ENCODE results near the gene ABCA9.

Gene ABCA9

GRCh38 chr17:69098625-69099024 lies 37.9 kb upstream of the ABCA9 start:
- Histone ChIP-seq H3K79me1 (ENCODE audit: low read depth, low read length) (no peaks in the 10 kb centered on the region), H3K4ac (ENCODE audit: low read length) (no peak overlapping the region), H3K27me3 (ENCODE audit: control insufficient read depth in 3 of 3, insufficient read depth in 3 of 3, low read depth in 1 of 3, low read length in 3 of 3) (no peaks in the 10 kb centered on the region), H2AFZ (ENCODE audit: low read length) (no peak overlapping the region), H3K9me3 (replicated peaks in 1 of 2; ENCODE audit: control insufficient read depth in 2 of 2, insufficient read depth in 1 of 2, low read depth in 1 of 2, low read length in 2 of 2) (peaks cover 0 to 2% of the 10 kb centered on the region in 2 donors), H2AK5ac (ENCODE audit: low read depth, low read length) (no peak overlapping the region), H3K4me2 (ENCODE audit: insufficient read depth, low read length, poor library complexity, severe bottlenecking) (no peak overlapping the region), H3K27ac (replicated peaks; ENCODE audit: low read length) (no peak overlapping the region), H2BK15ac (ENCODE audit: low read length) (no peak overlapping the region), H4K91ac (ENCODE audit: low read depth, low read length, poor library complexity) (no peak overlapping the region), H3K23ac (ENCODE audit: low read depth, low read length, poor library complexity) (no peak overlapping the region), H4K8ac (ENCODE audit: low read depth, low read length) (no peak overlapping the region), H3K14ac (ENCODE audit: low read length) (no peak overlapping the region), H3K36me3 (replicated peaks in 1 of 2; ENCODE audit: control insufficient read depth in 2 of 2, insufficient read depth in 2 of 2, low read length in 2 of 2) (no peaks in the 10 kb centered on the region), H3K9ac (ENCODE audit: low read depth, low read length, poor library complexity) (no peak overlapping the region), H3K4me3 (ENCODE audit: low read length in 2 of 2) (no peak overlapping the region), H2BK12ac (ENCODE audit: low read length) (no peak overlapping the region), H3K4me1 (ENCODE audit: control insufficient read depth in 2 of 2, insufficient read depth in 1 of 2, low read depth in 1 of 2, low read length in 2 of 2) (no peaks in the 10 kb centered on the region), H3K18ac (ENCODE audit: low read length) (no peak overlapping the region), H2BK5ac (ENCODE audit: low read length) (no peak overlapping the region), H2BK120ac (ENCODE audit: low read depth, low read length) (no peak overlapping the region)
- DNase-seq (ENCODE audit: low spot score): no peak
- no CpG with 5 or more reads among the region's 4 CpGs for WGBS, 2 donors (ENCODE audit: extremely low coverage in 2 of 2, insufficient read length in 2 of 2, insufficient replicate concordance in 1 of 2)

GRCh38 chr17:69096541-69096940 lies 35.8 kb upstream of the ABCA9 start:
- Histone ChIP-seq H2AK5ac (ENCODE audit: low read depth, low read length) (no peak overlapping the region), H4K91ac (ENCODE audit: low read depth, low read length, poor library complexity) (no peak overlapping the region), H3K27ac (replicated peaks; ENCODE audit: low read length) (no peak overlapping the region), H3K4me3 (ENCODE audit: low read length in 2 of 2) (no peak overlapping the region), H3K23ac (ENCODE audit: low read depth, low read length, poor library complexity) (no peak overlapping the region), H3K9me3 (replicated peaks in 1 of 2; ENCODE audit: control insufficient read depth in 2 of 2, insufficient read depth in 1 of 2, low read depth in 1 of 2, low read length in 2 of 2) (no peaks in the 10 kb centered on the region), H2BK5ac (ENCODE audit: low read length) (no peak overlapping the region), H3K9ac (ENCODE audit: low read depth, low read length, poor library complexity) (no peak overlapping the region), H3K18ac (ENCODE audit: low read length) (no peak overlapping the region), H4K8ac (ENCODE audit: low read depth, low read length) (no peak overlapping the region), H3K4ac (ENCODE audit: low read length) (no peak overlapping the region), H3K4me2 (ENCODE audit: insufficient read depth, low read length, poor library complexity, severe bottlenecking) (no peak overlapping the region), H2AFZ (ENCODE audit: low read length) (no peak overlapping the region), H3K4me1 (ENCODE audit: control insufficient read depth in 2 of 2, insufficient read depth in 1 of 2, low read depth in 1 of 2, low read length in 2 of 2) (no peaks in the 10 kb centered on the region), H3K14ac (ENCODE audit: low read length) (no peak overlapping the region), H3K79me1 (ENCODE audit: low read depth, low read length) (no peaks in the 10 kb centered on the region), H2BK12ac (ENCODE audit: low read length) (no peak overlapping the region), H2BK15ac (ENCODE audit: low read length) (no peak overlapping the region), H3K27me3 (ENCODE audit: control insufficient read depth in 3 of 3, insufficient read depth in 3 of 3, low read depth in 1 of 3, low read length in 3 of 3) (no peaks in the 10 kb centered on the region), H2BK120ac (ENCODE audit: low read depth, low read length) (no peak overlapping the region), H3K36me3 (replicated peaks in 1 of 2; ENCODE audit: control insufficient read depth in 2 of 2, insufficient read depth in 2 of 2, low read length in 2 of 2) (no peaks in the 10 kb centered on the region)
- DNase-seq (ENCODE audit: low spot score): no peak
- WGBS, 2 donors (ENCODE audit: extremely low coverage in 2 of 2, insufficient read length in 2 of 2, insufficient replicate concordance in 1 of 2): no CpG with 5 or more reads among the region's 1 CpG

- WGBS, 2 donors (ENCODE audit: extremely low coverage in 2 of 2, insufficient read length in 2 of 2, insufficient replicate concordance in 1 of 2): no CpG with 5 or more reads among the region's 2 CpGs
Measured at GRCh38 chr17:69093995-69094394, 33.3 kb upstream of the ABCA9 start.

GRCh38 chr17:69093279-69093789 lies 32.6 kb upstream of the ABCA9 start:
- H3K27ac ChIP-seq (replicated peaks; ENCODE audit: low read length): no peak overlapping the region
- DNase-seq (ENCODE audit: low spot score): no peak
- H3K79me1 ChIP-seq (ENCODE audit: low read depth, low read length): no peaks in the 10 kb centered on the region
- no peaks in the 10 kb centered on the region for H3K9me3 ChIP-seq (replicated peaks in 1 of 2; ENCODE audit: control insufficient read depth in 2 of 2, insufficient read depth in 1 of 2, low read depth in 1 of 2, low read length in 2 of 2)
- no peak overlapping the region for H3K4ac ChIP-seq (ENCODE audit: low read length)
- no peak overlapping the region for H3K14ac ChIP-seq (ENCODE audit: low read length)
- no peaks in the 10 kb centered on the region for H3K27me3 ChIP-seq (ENCODE audit: control insufficient read depth in 3 of 3, insufficient read depth in 3 of 3, low read depth in 1 of 3, low read length in 3 of 3)
- no peak overlapping the region for H3K4me3 ChIP-seq (ENCODE audit: low read length in 2 of 2)
- H4K8ac ChIP-seq (ENCODE audit: low read depth, low read length): no peak overlapping the region
- H2AFZ ChIP-seq (ENCODE audit: low read length): no peak overlapping the region
- H2BK12ac ChIP-seq (ENCODE audit: low read length): no peak overlapping the region
- no peak overlapping the region for H4K91ac ChIP-seq (ENCODE audit: low read depth, low read length, poor library complexity)
- no peak overlapping the region for H3K18ac ChIP-seq (ENCODE audit: low read length)
- no CpG with 5 or more reads among the region's 8 CpGs for WGBS, 2 donors (ENCODE audit: extremely low coverage in 2 of 2, insufficient read length in 2 of 2, insufficient replicate concordance in 1 of 2)
- H3K36me3 ChIP-seq (replicated peaks in 1 of 2; ENCODE audit: control insufficient read depth in 2 of 2, insufficient read depth in 2 of 2, low read length in 2 of 2): no peaks in the 10 kb centered on the region
- no peak overlapping the region for H2BK120ac ChIP-seq (ENCODE audit: low read depth, low read length)
- no peak overlapping the region for H3K9ac ChIP-seq (ENCODE audit: low read depth, low read length, poor library complexity)
- H2BK15ac ChIP-seq (ENCODE audit: low read length): no peak overlapping the region
- H3K23ac ChIP-seq (ENCODE audit: low read depth, low read length, poor library complexity): no peak overlapping the region
- no peak overlapping the region for H2BK5ac ChIP-seq (ENCODE audit: low read length)
- H3K4me2 ChIP-seq (ENCODE audit: insufficient read depth, low read length, poor library complexity, severe bottlenecking): no peak overlapping the region
- H2AK5ac ChIP-seq (ENCODE audit: low read depth, low read length): no peak overlapping the region
- no peaks in the 10 kb centered on the region for H3K4me1 ChIP-seq (ENCODE audit: control insufficient read depth in 2 of 2, insufficient read depth in 1 of 2, low read depth in 1 of 2, low read length in 2 of 2)

More at GRCh38 chr17:69093995-69094394, 33.3 kb upstream of the ABCA9 start:
- no peaks in the 10 kb centered on the region for H3K79me1 ChIP-seq (ENCODE audit: low read depth, low read length)
- no peak overlapping the region for H3K14ac ChIP-seq (ENCODE audit: low read length)
- no peak overlapping the region for H2AK5ac ChIP-seq (ENCODE audit: low read depth, low read length)
- no peak overlapping the region for H3K4me3 ChIP-seq (ENCODE audit: low read length in 2 of 2)
- H2BK5ac ChIP-seq (ENCODE audit: low read length): no peak overlapping the region
- no peaks in the 10 kb centered on the region for H3K9me3 ChIP-seq (replicated peaks in 1 of 2; ENCODE audit: control insufficient read depth in 2 of 2, insufficient read depth in 1 of 2, low read depth in 1 of 2, low read length in 2 of 2)
- H3K4ac ChIP-seq (ENCODE audit: low read length): no peak overlapping the region
- no peak overlapping the region for H2BK15ac ChIP-seq (ENCODE audit: low read length)
- no peaks in the 10 kb centered on the region for H3K27me3 ChIP-seq (ENCODE audit: control insufficient read depth in 3 of 3, insufficient read depth in 3 of 3, low read depth in 1 of 3, low read length in 3 of 3)
- H2AFZ ChIP-seq (ENCODE audit: low read length): peak overlapping the region; percentile 37
- H2BK12ac ChIP-seq (ENCODE audit: low read length): no peak overlapping the region
- H3K23ac ChIP-seq (ENCODE audit: low read depth, low read length, poor library complexity): no peak overlapping the region
- no peak overlapping the region for H4K8ac ChIP-seq (ENCODE audit: low read depth, low read length)
- no peak overlapping the region for H2BK120ac ChIP-seq (ENCODE audit: low read depth, low read length)
- H3K36me3 ChIP-seq (replicated peaks in 1 of 2; ENCODE audit: control insufficient read depth in 2 of 2, insufficient read depth in 2 of 2, low read length in 2 of 2): no peaks in the 10 kb centered on the region
- no peak overlapping the region for H3K18ac ChIP-seq (ENCODE audit: low read length)
- no peaks in the 10 kb centered on the region for H3K4me1 ChIP-seq (ENCODE audit: control insufficient read depth in 2 of 2, insufficient read depth in 1 of 2, low read depth in 1 of 2, low read length in 2 of 2)
- no peak overlapping the region for H3K9ac ChIP-seq (ENCODE audit: low read depth, low read length, poor library complexity)
- no peak overlapping the region for H4K91ac ChIP-seq (ENCODE audit: low read depth, low read length, poor library complexity)
- no peak overlapping the region for H3K27ac ChIP-seq (replicated peaks; ENCODE audit: low read length)
- DNase-seq (ENCODE audit: low spot score): no peak
- H3K4me2 ChIP-seq (ENCODE audit: insufficient read depth, low read length, poor library complexity, severe bottlenecking): no peak overlapping the region

Data from neuronal stem cell (in vitro differentiated cells).